ENCODE measurements around the gene PEBP1. TPM values are rescaled to one million over a fixed set of nuclear protein-coding genes. Genes with fewer than 3 reads are reported as not detected.
"Not testable (repeated sequence)": the region's sequence is repeated elsewhere in the genome, so short reads cannot be mapped to it uniquely, and the experiment has no call there.

The PEBP1 gene
- total RNA-seq, 1 donor from 2014 or later: 134 TPM

DNA sequence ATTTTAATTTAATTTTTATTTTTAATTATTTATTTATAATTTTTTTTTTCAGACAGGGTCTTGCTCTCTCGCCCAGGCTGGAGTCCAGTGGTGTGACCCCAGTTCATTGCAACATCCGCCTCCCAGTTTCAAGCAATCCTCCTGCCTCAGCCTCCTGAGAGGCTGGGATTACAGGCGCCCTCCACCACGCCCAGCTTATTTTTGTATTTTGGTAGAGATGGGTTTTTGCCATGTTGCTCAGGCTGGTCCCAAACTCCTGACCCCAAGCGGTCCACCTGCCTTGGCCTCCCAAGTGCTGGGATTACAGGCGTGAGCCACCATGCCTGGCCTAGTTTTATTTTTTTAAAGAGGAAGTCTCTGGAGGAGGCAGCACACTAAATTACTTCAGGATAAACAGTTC lies 13.7 kb upstream of the PEBP1 start:
- H3K9me3 Mint-ChIP-seq (ENCODE audit: low read depth): no peaks in the 10 kb centered on the region
- DNase-seq (ENCODE audit: low spot score): no peak
- H3K27me3 Mint-ChIP-seq (ENCODE audit: low read depth): no peaks in the 10 kb centered on the region
- H3K27ac Mint-ChIP-seq (ENCODE audit: unreplicated experiment): no peak overlapping the region
- H3K4me3 Mint-ChIP-seq (ENCODE audit: unreplicated experiment): no peak overlapping the region
- TF ChIP-seq, protein P1, sequence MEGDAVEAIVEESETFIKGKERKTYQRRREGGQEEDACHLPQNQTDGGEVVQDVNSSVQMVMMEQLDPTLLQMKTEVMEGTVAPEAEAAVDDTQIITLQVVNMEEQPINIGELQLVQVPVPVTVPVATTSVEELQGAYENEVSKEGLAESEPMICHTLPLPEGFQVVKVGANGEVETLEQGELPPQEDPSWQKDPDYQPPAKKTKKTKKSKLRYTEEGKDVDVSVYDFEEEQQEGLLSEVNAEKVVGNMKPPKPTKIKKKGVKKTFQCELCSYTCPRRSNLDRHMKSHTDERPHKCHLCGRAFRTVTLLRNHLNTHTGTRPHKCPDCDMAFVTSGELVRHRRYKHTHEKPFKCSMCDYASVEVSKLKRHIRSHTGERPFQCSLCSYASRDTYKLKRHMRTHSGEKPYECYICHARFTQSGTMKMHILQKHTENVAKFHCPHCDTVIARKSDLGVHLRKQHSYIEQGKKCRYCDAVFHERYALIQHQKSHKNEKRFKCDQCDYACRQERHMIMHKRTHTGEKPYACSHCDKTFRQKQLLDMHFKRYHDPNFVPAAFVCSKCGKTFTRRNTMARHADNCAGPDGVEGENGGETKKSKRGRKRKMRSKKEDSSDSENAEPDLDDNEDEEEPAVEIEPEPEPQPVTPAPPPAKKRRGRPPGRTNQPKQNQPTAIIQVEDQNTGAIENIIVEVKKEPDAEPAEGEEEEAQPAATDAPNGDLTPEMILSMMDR (IDR thresholded peaks at IDR 0.05): no peak
- no peaks in the 10 kb centered on the region for H3K36me3 Mint-ChIP-seq (ENCODE audit: low read depth)
- H3K4me1 Mint-ChIP-seq (ENCODE audit: low read depth): peaks cover 12% of the 10 kb centered on the region

DNA sequence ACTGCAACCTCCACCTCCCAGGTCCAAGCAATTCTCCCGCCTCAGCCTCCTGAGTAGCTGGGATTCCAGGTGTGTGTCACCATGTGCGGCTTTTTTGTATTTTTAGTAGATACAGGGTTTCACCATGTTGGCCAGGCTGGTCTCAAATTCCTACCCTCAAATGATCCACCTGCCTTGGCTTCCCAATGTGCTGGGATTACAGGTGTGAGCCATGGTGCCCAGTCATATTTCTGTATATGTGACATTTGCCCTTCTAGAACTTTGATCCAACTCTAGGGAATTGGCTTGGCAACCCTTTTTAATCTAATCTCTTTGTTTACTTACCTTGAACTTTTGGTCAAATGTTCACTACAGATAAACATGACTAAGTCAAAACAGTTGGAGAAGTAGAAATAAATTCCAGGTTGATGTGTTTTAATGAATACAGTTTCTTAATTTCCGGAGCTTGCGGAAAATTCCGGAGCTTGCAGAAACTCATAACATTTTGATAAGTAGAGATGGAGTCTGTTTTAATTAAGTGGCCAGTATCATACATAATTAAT lies 11.5 kb upstream of the PEBP1 start:
- Mint-ChIP-seq H3K27me3 (ENCODE audit: low read depth) (no peaks in the 10 kb centered on the region), H3K36me3 (ENCODE audit: low read depth) (no peaks in the 10 kb centered on the region)
- DNase-seq (ENCODE audit: low spot score): no peak

DNA sequence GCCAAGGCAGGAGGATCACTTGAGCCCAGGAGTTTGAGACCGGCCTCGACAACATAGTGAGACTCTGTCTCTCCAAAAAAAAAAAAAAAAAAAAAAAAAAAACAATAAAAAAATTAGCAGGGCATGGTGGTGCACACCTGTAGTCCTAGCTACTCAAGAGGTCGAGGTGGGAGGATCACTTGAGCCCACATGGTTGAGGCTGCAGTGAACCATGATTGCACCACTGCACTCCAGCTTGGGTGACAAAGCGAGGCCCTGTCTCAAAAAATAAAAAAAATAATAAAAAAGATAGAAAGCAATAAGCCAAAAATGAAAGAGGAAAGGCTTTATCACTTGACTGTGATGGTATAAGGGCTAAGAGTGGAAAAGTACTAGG lies 10.2 kb upstream of the PEBP1 start:
- no peak for DNase-seq (ENCODE audit: low spot score)
- no peak overlapping the region for H3K27ac Mint-ChIP-seq (ENCODE audit: unreplicated experiment)
- H3K4me3 Mint-ChIP-seq (ENCODE audit: unreplicated experiment): no peak overlapping the region
- no peaks in the 10 kb centered on the region for H3K36me3 Mint-ChIP-seq (ENCODE audit: low read depth)
- no peaks in the 10 kb centered on the region for H3K9me3 Mint-ChIP-seq (ENCODE audit: low read depth)
- H3K4me1 Mint-ChIP-seq (ENCODE audit: low read depth): peaks cover 7% of the 10 kb centered on the region
- no peaks in the 10 kb centered on the region for H3K27me3 Mint-ChIP-seq (ENCODE audit: low read depth)
- TF ChIP-seq, protein P1 (IDR thresholded peaks at IDR 0.05): no peak

More for the DNA sequence above, 11.5 kb upstream of the PEBP1 start:
- Mint-ChIP-seq H3K9me3 (ENCODE audit: low read depth) (no peaks in the 10 kb centered on the region), H3K27ac (ENCODE audit: unreplicated experiment) (no peak overlapping the region), H3K4me3 (ENCODE audit: unreplicated experiment) (no peak overlapping the region), H3K4me1 (ENCODE audit: low read depth) (peaks cover 12% of the 10 kb centered on the region)
- TF ChIP-seq, protein P1 (IDR thresholded peaks at IDR 0.05): no peak

DNA sequence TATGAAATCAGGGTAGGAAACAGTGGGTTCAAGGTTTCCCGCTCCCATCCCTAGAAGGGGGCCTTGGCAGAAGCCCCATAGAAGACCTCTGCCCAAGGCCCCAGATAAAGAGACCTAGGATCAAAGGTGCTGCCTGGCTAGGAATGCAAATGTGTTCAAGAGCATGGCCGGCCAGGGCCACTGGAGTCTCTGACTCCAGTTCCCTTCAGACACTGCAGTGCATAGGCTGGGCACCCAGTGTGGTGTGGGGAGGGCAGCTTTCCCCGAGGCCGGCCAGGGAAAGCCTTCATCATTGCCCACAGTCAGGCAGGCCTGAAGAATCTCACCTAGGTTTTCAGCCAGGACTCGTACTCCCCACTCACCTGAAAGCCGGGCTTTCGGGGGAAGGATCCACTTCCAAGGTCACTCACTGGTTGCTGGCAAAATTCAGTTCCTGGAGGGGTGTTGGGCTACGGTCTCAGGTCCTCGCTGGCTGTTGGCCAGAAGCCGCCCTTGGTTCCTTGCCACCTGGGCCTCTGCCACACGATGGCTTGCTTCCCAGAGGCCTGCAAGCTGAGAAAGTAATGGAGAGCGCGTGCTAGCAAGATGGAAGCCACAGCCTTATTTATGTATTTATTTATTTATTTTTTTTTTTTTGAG lies 9.7 kb upstream of the PEBP1 start:
- H3K4me3 Mint-ChIP-seq (ENCODE audit: unreplicated experiment): no peak overlapping the region
- TF ChIP-seq, protein P1 (IDR thresholded peaks at IDR 0.05): no peak
- peak; percentile 53 for DNase-seq (ENCODE audit: low spot score)
- no peaks in the 10 kb centered on the region for H3K9me3 Mint-ChIP-seq (ENCODE audit: low read depth)
- H3K27me3 Mint-ChIP-seq (ENCODE audit: low read depth): no peaks in the 10 kb centered on the region
- H3K27ac Mint-ChIP-seq (ENCODE audit: unreplicated experiment): no peak overlapping the region
- peaks cover 2% of the 10 kb centered on the region for H3K4me1 Mint-ChIP-seq (ENCODE audit: low read depth)
- H3K36me3 Mint-ChIP-seq (ENCODE audit: low read depth): no peaks in the 10 kb centered on the region

DNA sequence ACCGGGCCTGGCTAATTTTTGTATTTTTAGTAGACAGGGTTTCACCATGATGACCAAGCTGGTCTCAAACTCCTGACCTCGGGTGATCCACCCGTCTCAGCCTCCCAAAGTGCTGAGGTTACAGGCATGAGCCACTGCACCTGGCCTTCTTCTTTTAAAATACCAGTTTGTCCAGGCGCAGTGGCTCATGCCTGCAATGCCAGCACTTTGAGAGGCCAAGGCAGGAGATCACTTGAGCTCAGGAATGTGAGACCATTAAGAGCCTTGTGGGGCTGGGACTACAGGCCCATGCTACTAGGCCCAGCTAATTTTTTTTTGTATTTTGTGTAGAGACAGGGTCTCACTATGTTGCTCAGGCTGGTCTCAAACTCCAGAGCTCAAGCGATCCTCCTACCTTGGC lies 8.1 kb upstream of the PEBP1 start:
- Mint-ChIP-seq H3K27ac (ENCODE audit: unreplicated experiment) (no peak overlapping the region), H3K4me1 (ENCODE audit: low read depth) (peaks cover 9% of the 10 kb centered on the region)
- DNase-seq (ENCODE audit: low spot score): peak; percentile 8

DNA sequence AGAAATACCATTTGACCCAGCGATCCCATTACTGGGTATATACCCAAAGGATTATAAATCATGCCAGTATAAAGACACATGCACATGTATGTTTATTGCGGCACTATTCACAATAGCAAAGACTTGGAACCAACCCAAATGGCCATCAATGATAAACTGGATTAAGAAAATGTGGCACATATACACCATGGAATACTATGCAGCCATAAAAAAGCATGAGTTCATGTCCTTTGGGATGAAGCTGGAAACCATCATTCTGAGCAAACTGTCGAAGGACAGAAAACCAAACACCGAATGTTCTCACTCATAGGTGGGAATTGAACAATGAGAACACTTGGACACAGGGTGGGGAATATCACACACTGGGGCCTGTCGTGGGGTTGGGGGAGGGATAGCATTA lies 6.5 kb upstream of the PEBP1 start:
- not testable (repeated sequence) for H3K27ac Mint-ChIP-seq (ENCODE audit: unreplicated experiment); H3K4me1 Mint-ChIP-seq (ENCODE audit: low read depth); H3K4me3 Mint-ChIP-seq (ENCODE audit: unreplicated experiment); H3K27me3 Mint-ChIP-seq (ENCODE audit: low read depth); H3K36me3 Mint-ChIP-seq (ENCODE audit: low read depth); H3K9me3 Mint-ChIP-seq (ENCODE audit: low read depth); DNase-seq (ENCODE audit: low spot score)

More for the DNA sequence above, 8.1 kb upstream of the PEBP1 start:
- Mint-ChIP-seq H3K36me3 (ENCODE audit: low read depth) (no peaks in the 10 kb centered on the region), H3K4me3 (ENCODE audit: unreplicated experiment) (no peak overlapping the region), H3K9me3 (ENCODE audit: low read depth) (no peaks in the 10 kb centered on the region), H3K27me3 (ENCODE audit: low read depth) (no peaks in the 10 kb centered on the region)
- TF ChIP-seq, protein P1 (IDR thresholded peaks at IDR 0.05): no peak
